Left colon (tissue), 2 donors: ENCODE measurements around the gene SLC25A28. TPM values are rescaled to one million over a fixed set of nuclear protein-coding genes. Genes with fewer than 3 reads are reported as not detected.

Experiments
- total RNA-seq, 2 donors: library from RNA; stranded (reverse); fragmentation: NEBNext Ultra II Directional; extraction: Animal tissue kit (Norgen Biotek cat#: 25700); gene quantifications; one replicate each; pipeline ENCODE4 v1.2.1, GENCODE V29; 2021
- donor health status: DM: no; HTN: no; CAD: no.
- donor health status: DM: yes; HTN: yes; CAD: no.

SLC25A28 gene
- total RNA-seq, 2 donors from 2014 or later = 28.8 to 35.7 TPM

Other genes with a start within 250 kb of the SLC25A28 start
- gene GOT1, start 189.8 kb downstream of the SLC25A28 start, total RNA-seq = 100 to 1,000 TPM in 1 of 2 donors, 10 to 100 TPM in 1; 91.5 to 107 TPM
- 10 to 100 TPM in 1 of 2 donors, 1 to 10 TPM in 1; 3.4 to 11.7 TPM for gene NKX2-3, start 87.5 kb downstream of the SLC25A28 start, total RNA-seq
- gene ENTPD7, start 39.1 kb upstream of the SLC25A28 start, total RNA-seq = 10 to 100 TPM; 20.2 to 21.5 TPM
- 10 to 100 TPM; 41.4 to 43.5 TPM for gene COX15, start 111.7 kb upstream of the SLC25A28 start, total RNA-seq
- 10 to 100 TPM; 10.1 to 13.7 TPM for gene CUTC, start 111.8 kb upstream of the SLC25A28 start, total RNA-seq
- under 1 TPM; 0.64 to 0.89 TPM for gene ABCC2, start 162.2 kb upstream of the SLC25A28 start, total RNA-seq